IMR-90 (cell line): ENCODE results near the gene STARD13. TPM values are rescaled to one million over a fixed set of nuclear protein-coding genes. Genes with fewer than 3 reads are reported as not detected.

ENCODE experiments used
- ATAC-seq: fragments of 200-7000 bp; cut with Tn5 transposase; 2 replicates; pipeline ENCODE4 v1.9.1; 2020; ENCODE audit warnings: low read depth, mild to moderate bottlenecking, moderate library complexity
- BruUV-seq: library from RNA; stranded (reverse); fragments of 400-500 nt; replicated peaks from 2 replicates; lab custom pipeline; 2021; lab: Mats Ljungman, UMichigan
- CTCF ChIA-PET: fragments of 300-600 bp; formaldehyde crosslinking; extraction: SDS; loops from one replicate; lab custom pipeline; 2021; ENCODE audit warnings: antibody characterized with exemption; lab: Yijun Ruan, JAX
- POLR2A ChIA-PET: fragments of 300-600 bp; sonication (Branson Sonifier 250); formaldehyde crosslinking; loops from one replicate; lab custom pipeline; 2022; ENCODE audit warnings: antibody characterized with exemption; ENCODE audit not compliant: unreplicated experiment; lab: Charles Lee
- DNase-seq: peaks from one replicate; pipeline ENCODE4 v3.0.0; 2013
- H2AFZ ChIP-seq: replicated peaks from 2 replicates; pipeline ENCODE3; 2013; ENCODE audit warnings: low read length, mild to moderate bottlenecking; ENCODE audit not compliant: poor library complexity
- H2AK5ac ChIP-seq: 2 replicates; pipeline ENCODE4 v1.6.1; 2013; ENCODE audit warnings: low read depth, low read length, inconsistent platforms
- H2AK9ac ChIP-seq: replicated peaks from 2 replicates; pipeline ENCODE3; 2013; ENCODE audit warnings: mild to moderate bottlenecking, low read depth, low read length, moderate library complexity; ENCODE audit not compliant: poor library complexity
- H2BK120ac ChIP-seq: 2 replicates; pipeline ENCODE4 v1.6.1; 2013; ENCODE audit warnings: low read depth, low read length, inconsistent platforms
- H2BK15ac ChIP-seq: 3 replicates; pipeline ENCODE4 v1.6.1; 2013; ENCODE audit warnings: low read depth, low read length, inconsistent platforms
- H2BK20ac ChIP-seq: 2 replicates; pipeline ENCODE4 v1.6.1; 2013; ENCODE audit warnings: low read depth, mild to moderate bottlenecking, inconsistent platforms, low read length, moderate library complexity
- H2BK5ac ChIP-seq: 2 replicates; pipeline ENCODE4 v1.6.1; 2013; ENCODE audit warnings: mild to moderate bottlenecking, low read depth, low read length, inconsistent platforms; ENCODE audit not compliant: poor library complexity, severe bottlenecking
- H3K14ac ChIP-seq: replicated peaks from 2 replicates; pipeline ENCODE4 v1.6.1; 2013; ENCODE audit warnings: low read depth, low read length, inconsistent platforms
- H3K18ac ChIP-seq: 2 replicates; pipeline ENCODE4 v1.6.1; 2013; ENCODE audit warnings: low read depth, low read length, control low read depth
- H3K23ac ChIP-seq: 2 replicates; pipeline ENCODE4 v1.6.1; 2013; ENCODE audit warnings: low read depth, low read length, inconsistent platforms
- H3K27ac ChIP-seq: 2 replicates; pipeline ENCODE4 v1.5.1; 2013; ENCODE audit warnings: mild to moderate bottlenecking, control low read depth, low read length; ENCODE audit not compliant: insufficient read depth
- H3K27me3 ChIP-seq: 2 replicates; pipeline ENCODE4 v1.6.1; 2013; ENCODE audit warnings: low read length; ENCODE audit not compliant: control insufficient read depth, insufficient read depth
- H3K36me3 ChIP-seq: 2 replicates; pipeline ENCODE4 v1.6.1; 2013; ENCODE audit warnings: low read length, mixed read lengths; ENCODE audit not compliant: control insufficient read depth, insufficient read depth
- H3K4ac ChIP-seq: 2 replicates; pipeline ENCODE4 v1.6.1; 2013; ENCODE audit warnings: low read depth, low read length, inconsistent platforms
- H3K4me1 ChIP-seq: 2 replicates; pipeline ENCODE4 v1.6.1; 2013; ENCODE audit warnings: low read length, mixed read lengths; ENCODE audit not compliant: control insufficient read depth, insufficient read depth
- H3K4me2 ChIP-seq: 2 replicates; pipeline ENCODE4 v1.6.1; 2013; ENCODE audit warnings: low read depth, mild to moderate bottlenecking, control low read depth, low read length, moderate library complexity
- H3K4me3 ChIP-seq: 2 replicates; pipeline ENCODE4 v1.5.1; 2013; ENCODE audit warnings: low read depth, mild to moderate bottlenecking, control low read depth, low read length, moderate library complexity; ENCODE audit not compliant: insufficient read depth
- H3K56ac ChIP-seq: 2 replicates; pipeline ENCODE4 v1.6.1; 2013; ENCODE audit warnings: low read length, inconsistent platforms; ENCODE audit not compliant: insufficient read depth; ENCODE audit errors: extremely low read depth
- H3K79me1 ChIP-seq, 2 experiments: 2 replicates each; pipeline ENCODE4 v1.6.1; 2013; ENCODE audit warnings: low read length in 2 of 2, inconsistent platforms in 1 of 2, low read depth in 1 of 2
- H3K9ac ChIP-seq: 2 replicates; pipeline ENCODE4 v1.6.1; 2013; ENCODE audit warnings: low read depth, low read length, control low read depth
- H3K9me1 ChIP-seq: 2 replicates; pipeline ENCODE4 v1.6.1; 2013; ENCODE audit warnings: low read length, inconsistent platforms; ENCODE audit not compliant: insufficient read depth
- H3K9me3 ChIP-seq: 2 replicates; pipeline ENCODE4 v1.6.1; 2013; ENCODE audit warnings: low read length; ENCODE audit not compliant: control insufficient read depth, insufficient read depth
- H4K20me1 ChIP-seq: 2 replicates; pipeline ENCODE4 v1.6.1; 2013; ENCODE audit warnings: low read length, inconsistent platforms; ENCODE audit not compliant: insufficient read depth
- H4K5ac ChIP-seq: 2 replicates; pipeline ENCODE4 v1.6.1; 2013; ENCODE audit warnings: mild to moderate bottlenecking, low read depth, low read length, control low read depth
- H4K8ac ChIP-seq, 2 experiments: 2 replicates each; pipeline ENCODE4 v1.6.1; 2013; ENCODE audit warnings: low read depth in 2 of 2, low read length in 2 of 2, control low read depth in 1 of 2, inconsistent platforms in 1 of 2
- H4K91ac ChIP-seq: 2 replicates; pipeline ENCODE4 v1.6.1; 2013; ENCODE audit warnings: low read depth, low read length, inconsistent platforms; ENCODE audit not compliant: insufficient read depth
- CEBPB ChIP-seq: IDR thresholded peaks from 2 replicates; pipeline ENCODE4 v1.6.1; 2012; ENCODE audit warnings: low read depth, low read length, improper control_type of control experiment
- WGBS, 2 experiments: methylation state at CpG; one replicate each; pipeline versions ENCODE4 v1.1.5 to v1.1.7; 2013; ENCODE audit warnings: missing lambda C conversion rate in 2 of 2; ENCODE audit not compliant: insufficient read length in 1 of 2; ENCODE audit errors: extremely low coverage in 2 of 2; 5-methylcytosine and 5-hydroxymethylcytosine counted together
- dilution Hi-C: fragments of 300-500 bp; cut with HindIII; formaldehyde crosslinking; loops from one replicate; pipeline ENCODE4 v1.14.3; 2018; ENCODE audit warnings: low sequenced_read_pairs; ENCODE audit not compliant: unreplicated experiment
- in situ Hi-C: fragments of 300-500 bp; cut with MboI; formaldehyde crosslinking; loops from 3 replicates; pipeline ENCODE4 v1.14.3; 2019; ENCODE audit warnings: low sequenced_read_pairs, inconsistent platforms, mixed read lengths
- intact Hi-C: fragments of 100-400 bp; cut with micrococcal nuclease; formaldehyde crosslinking; loops from 2 replicates; pipeline ENCODE4 v1.10.0; 2022
- polyA plus RNA-seq, 3 experiments: library from polyadenylated mRNA; depleted of rRNA; stranded (reverse); fragments of >200 nt; gene quantifications; 2 replicates each; pipeline ENCODE4 v1.2.3, GENCODE V29; 2012; ENCODE audit warnings: low replicate concordance in 1 of 3
- total RNA-seq: library from RNA; depleted of rRNA; stranded (reverse); fragments of >200 nt; gene quantifications from 2 replicates; pipeline ENCODE4 v1.2.3, GENCODE V29; 2012

Gene STARD13
- total and polyA plus RNA-seq, 2 of the 4 experiments (the other 2 are of a cell fraction) = 23.6 to 46.6 TPM

- peaks cover 17% of the 10 kb centered on the region for H3K36me3 ChIP-seq
- TF ChIP-seq CEBPB = no peak
- dilution Hi-C loops = no loop called here
- no TSS peak for BruUV-seq
- H3K4me2 ChIP-seq = no peak overlapping the region
- WGBS, 2 experiments = 100% methylated on average over 2 of the region's 5 CpGs; no CpG with 5 or more reads in 1 of the 2 experiments
- H3K9me1 ChIP-seq = peaks cover 33% of the 10 kb centered on the region
- H2BK120ac ChIP-seq = no peak overlapping the region
- H2AK9ac ChIP-seq = no peak overlapping the region
- H3K9ac ChIP-seq = no peak overlapping the region
- H3K4me3 ChIP-seq = no peak overlapping the region
- no peaks in the 10 kb centered on the region for H3K9me3 ChIP-seq
- H2BK15ac ChIP-seq = no peak overlapping the region
- ATAC-seq = no peak
- H2BK20ac ChIP-seq = no peak overlapping the region
- H4K8ac ChIP-seq = no peak overlapping the region
- H4K20me1 ChIP-seq = peaks cover 36% of the 10 kb centered on the region
- ChIA-PET POLR2A (no interaction called here), CTCF (no interaction called here)
- H3K14ac ChIP-seq = no peak overlapping the region
- in situ Hi-C loops = no loop called here
- H3K79me1 ChIP-seq = peaks cover 50 to 79% of the 10 kb centered on the region in 2 experiments
- H3K23ac ChIP-seq = no peak overlapping the region
- no peak overlapping the region for H3K56ac ChIP-seq
- H4K91ac ChIP-seq = no peak overlapping the region
- no peak for DNase-seq
- no peak overlapping the region for H3K18ac ChIP-seq
- H3K27me3 ChIP-seq = no peaks in the 10 kb centered on the region
- no peak overlapping the region for H3K27ac ChIP-seq
- H3K4ac ChIP-seq = no peak overlapping the region
- no peak overlapping the region for H4K5ac ChIP-seq
- no peak overlapping the region for H2AFZ ChIP-seq
- H2BK5ac ChIP-seq = no peak overlapping the region
- intact Hi-C loops = no loop called here
- peaks cover 30% of the 10 kb centered on the region for H3K4me1 ChIP-seq
- H2AK5ac ChIP-seq = no peak overlapping the region
These were observed 112.6 kb downstream of the STARD13 start for GRCh38 chr13:33172911-33173310.
